KMS-11 (cell line): ENCODE results near the gene MYNN.

ENCODE experiments used
- H2AFZ ChIP-seq: fragments of 200-600 bp; sonication (generic); 2 replicates; pipeline ENCODE4 v1.6.1; 2016; ENCODE audit warnings: antibody characterized with exemption, mixed run types, low read depth
- H3K27ac ChIP-seq: fragments of 200-600 bp; sonication (generic); 2 replicates; pipeline ENCODE4 v1.6.1; 2016; ENCODE audit warnings: mild to moderate bottlenecking, mixed run types
- H3K27me3 ChIP-seq: fragments of 200-600 bp; sonication (generic); 2 replicates; pipeline ENCODE4 v1.6.1; 2017; ENCODE audit warnings: mild to moderate bottlenecking, low read depth, mixed run types, moderate library complexity; ENCODE audit not compliant: insufficient read depth
- H3K36me3 ChIP-seq: fragments of 200-600 bp; sonication (generic); 2 replicates; pipeline ENCODE4 v1.6.1; 2017; ENCODE audit warnings: mild to moderate bottlenecking, mixed run types; ENCODE audit not compliant: insufficient read depth
- H3K4me1 ChIP-seq: fragments of 200-600 bp; sonication (generic); 2 replicates; pipeline ENCODE4 v1.6.1; 2016; ENCODE audit warnings: mild to moderate bottlenecking, low read depth, mixed run types; ENCODE audit not compliant: poor library complexity, severe bottlenecking
- H3K4me2 ChIP-seq: fragments of 200-600 bp; sonication (generic); 2 replicates; pipeline ENCODE4 v1.7.0; 2016; ENCODE audit warnings: mild to moderate bottlenecking, mixed run types
- H3K4me3 ChIP-seq: fragments of 200-600 bp; sonication (generic); IDR thresholded peaks from 2 replicates; pipeline ENCODE4 v1.6.1; 2017; ENCODE audit warnings: low read depth, low read length, mixed read lengths; ENCODE audit not compliant: insufficient read depth
- H3K79me2 ChIP-seq: fragments of 200-600 bp; sonication (generic); 2 replicates; pipeline ENCODE4 v1.6.1; 2016; ENCODE audit warnings: low read depth, mixed run types; ENCODE audit not compliant: insufficient read depth
- H3K9ac ChIP-seq: fragments of 200-600 bp; sonication (generic); 2 replicates; pipeline ENCODE4 v1.6.1; 2016; ENCODE audit warnings: mild to moderate bottlenecking, mixed run types
- H4K20me1 ChIP-seq: fragments of 200-600 bp; sonication (generic); 2 replicates; pipeline ENCODE4 v1.6.1; 2016; ENCODE audit warnings: mild to moderate bottlenecking, mixed run types; ENCODE audit not compliant: insufficient read depth
- CTCF ChIP-seq: fragments of 200-600 bp; sonication (generic); conservative IDR thresholded peaks from 2 replicates; pipeline ENCODE4 v1.6.1; 2017; ENCODE audit warnings: low read depth, mild to moderate bottlenecking, antibody characterized with exemption, low read length, moderate library complexity, mixed read lengths

Gene MYNN

GRCh38 chr3:169787120-169787519, 13.9 kb downstream of the MYNN start:
- no peak overlapping the region for H2AFZ ChIP-seq
- no peak overlapping the region for H3K4me2 ChIP-seq
- H3K27me3 ChIP-seq = no peaks in the 10 kb centered on the region
- H3K36me3 ChIP-seq = peaks cover 3% of the 10 kb centered on the region; the same call in 1 of the 2 replicates
- H3K79me2 ChIP-seq = no peaks in the 10 kb centered on the region
- H4K20me1 ChIP-seq = no peaks in the 10 kb centered on the region
- H3K27ac ChIP-seq = no peak overlapping the region
- H3K4me1 ChIP-seq = peaks cover 5% of the 10 kb centered on the region
- TF ChIP-seq CTCF = no peak
- H3K9ac ChIP-seq = no peak overlapping the region
- no peak overlapping the region for H3K4me3 ChIP-seq

GRCh38 chr3:169787791-169788190, 14.6 kb downstream of the MYNN start:
- Histone ChIP-seq H3K4me3 (no peak overlapping the region), H3K36me3 (peaks cover 3% of the 10 kb centered on the region; the same call in 1 of the 2 replicates), H4K20me1 (no peaks in the 10 kb centered on the region), H3K27ac (no peak overlapping the region), H3K4me1 (peaks cover 5% of the 10 kb centered on the region), H3K4me2 (no peak overlapping the region), H2AFZ (no peak overlapping the region), H3K79me2 (no peaks in the 10 kb centered on the region), H3K9ac (no peak overlapping the region), H3K27me3 (no peaks in the 10 kb centered on the region)
- no peak for TF ChIP-seq CTCF

GRCh38 chr3:169790219-169790618, 17.0 kb downstream of the MYNN start:
- Histone ChIP-seq H3K27me3 (no peaks in the 10 kb centered on the region), H3K9ac (no peak overlapping the region), H3K79me2 (no peaks in the 10 kb centered on the region), H3K4me3 (no peak overlapping the region), H4K20me1 (no peaks in the 10 kb centered on the region), H3K27ac (no peak overlapping the region), H3K4me1 (peaks cover 5% of the 10 kb centered on the region), H2AFZ (no peak overlapping the region), H3K36me3 (no peaks in the 10 kb centered on the region), H3K4me2 (no peak overlapping the region)
- TF ChIP-seq CTCF = no peak

- H3K36me3 ChIP-seq = no peaks in the 10 kb centered on the region
- no peak overlapping the region for H3K9ac ChIP-seq
- no peaks in the 10 kb centered on the region for H4K20me1 ChIP-seq
- no peak overlapping the region for H3K27ac ChIP-seq
- H3K4me2 ChIP-seq = no peak overlapping the region
- H3K4me1 ChIP-seq = peaks cover 5% of the 10 kb centered on the region
- TF ChIP-seq CTCF = no peak
- H3K27me3 ChIP-seq = no peaks in the 10 kb centered on the region
- no peak overlapping the region for H3K4me3 ChIP-seq
- H3K79me2 ChIP-seq = no peaks in the 10 kb centered on the region
- H2AFZ ChIP-seq = no peak overlapping the region
These were observed 17.7 kb downstream of the MYNN start for GRCh38 chr3:169790687-169791429.
